ENCODE data around the gene RABGAP1L.

DNA sequence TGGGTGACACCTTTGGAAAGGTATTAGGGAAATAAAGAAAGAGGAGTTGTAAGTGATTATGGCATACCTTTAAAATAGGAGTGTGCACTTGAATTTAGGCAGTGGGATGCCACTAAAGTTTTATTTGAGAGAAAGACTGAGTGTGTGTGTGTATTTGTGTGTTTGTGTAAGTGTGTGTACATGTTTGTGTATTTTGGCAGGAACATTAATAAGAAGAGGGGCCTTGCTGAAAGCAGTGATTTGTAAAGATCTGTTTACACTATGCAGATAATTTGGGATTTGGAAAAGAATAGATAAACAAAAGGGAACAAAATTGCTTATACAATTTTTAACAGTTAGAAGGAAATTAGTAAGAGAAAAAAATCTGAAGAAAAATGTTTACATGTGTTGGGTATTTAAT lies 409.2 kb downstream of the RABGAP1L start:
- TF ChIP-seq CTCF (IDR thresholded peaks at IDR 0.05) (no peak), POLR2A (IDR thresholded peaks at IDR 0.05) (no peak), POLR2AphosphoS5 (IDR thresholded peaks at IDR 0.05) (no peak), EP300 (IDR thresholded peaks at IDR 0.05) (no peak)
